Measurements from ENCODE around the gene OTOF.

Gene OTOF

GRCh38 chr2:26488463-26489212 is 10.7 kb upstream of the OTOF start:
- no peak for DNase-seq (ENCODE audit: extremely low spot score)
- CTCF ChIA-PET: no interaction called here
- POLR2A ChIA-PET: no interaction called here
- no peak for TF ChIP-seq CTCF (IDR thresholded peaks at IDR 0.05; ENCODE audit: control extremely low read depth, extremely low read depth, low read depth, missing control alignments)

DNA sequence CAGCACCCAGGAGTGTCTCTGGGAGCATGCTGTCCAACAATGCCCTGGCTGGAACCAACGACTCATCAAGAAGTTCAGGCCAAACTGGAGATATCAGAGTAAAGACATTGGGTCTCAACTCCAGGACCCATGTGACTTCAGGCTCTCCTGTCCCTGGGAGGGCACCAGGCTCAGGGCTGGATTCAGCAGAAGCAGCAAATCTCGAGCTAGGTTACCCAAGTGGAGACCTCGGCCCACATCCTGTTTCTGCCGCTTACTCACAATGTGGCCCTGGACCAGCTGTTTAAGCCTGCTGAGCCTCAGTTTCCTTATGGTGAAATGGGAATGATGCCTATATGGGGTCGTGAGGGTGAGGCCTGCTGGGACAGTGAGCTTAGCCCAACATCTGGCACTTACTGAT is 9.3 kb upstream of the OTOF start:
- TF ChIP-seq CTCF (IDR thresholded peaks at IDR 0.05; ENCODE audit: control extremely low read depth, extremely low read depth, low read depth, missing control alignments): no peak
- CTCF ChIA-PET: interaction anchor here (1.2 kb wide), 1 partner anchor 16 kb away, joined by 3 read pairs; no protein-coding TSS in a partner anchor
- POLR2A ChIA-PET: no interaction called here
- DNase-seq (ENCODE audit: extremely low spot score): no peak

DNA sequence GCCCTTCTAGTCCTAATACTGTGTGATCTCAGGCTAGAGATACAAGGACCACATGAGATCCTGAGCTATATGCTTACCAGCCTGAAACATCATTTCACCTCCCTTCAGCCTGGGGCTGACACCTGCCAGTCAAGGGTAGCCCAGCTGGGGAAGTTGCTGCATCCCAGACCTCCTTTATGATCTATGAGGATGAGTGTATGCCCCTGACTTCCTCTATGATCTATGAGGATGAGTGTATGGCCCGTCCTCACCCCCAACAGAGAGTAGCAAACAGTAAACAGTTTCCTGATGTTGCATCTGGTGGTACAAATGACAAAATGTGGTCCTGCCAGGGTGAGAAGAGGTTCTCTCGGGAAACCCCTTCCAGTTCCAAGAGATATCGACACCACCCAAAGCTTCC is 8.9 kb upstream of the OTOF start:
- no peak for TF ChIP-seq CTCF (IDR thresholded peaks at IDR 0.05; ENCODE audit: control extremely low read depth, extremely low read depth, low read depth, missing control alignments)
- DNase-seq (ENCODE audit: extremely low spot score): no peak
- ChIA-PET CTCF (interaction anchor here (1.2 kb wide), 1 partner anchor 16 kb away, joined by 3 read pairs; no protein-coding TSS in a partner anchor), POLR2A (no interaction called here)

DNA sequence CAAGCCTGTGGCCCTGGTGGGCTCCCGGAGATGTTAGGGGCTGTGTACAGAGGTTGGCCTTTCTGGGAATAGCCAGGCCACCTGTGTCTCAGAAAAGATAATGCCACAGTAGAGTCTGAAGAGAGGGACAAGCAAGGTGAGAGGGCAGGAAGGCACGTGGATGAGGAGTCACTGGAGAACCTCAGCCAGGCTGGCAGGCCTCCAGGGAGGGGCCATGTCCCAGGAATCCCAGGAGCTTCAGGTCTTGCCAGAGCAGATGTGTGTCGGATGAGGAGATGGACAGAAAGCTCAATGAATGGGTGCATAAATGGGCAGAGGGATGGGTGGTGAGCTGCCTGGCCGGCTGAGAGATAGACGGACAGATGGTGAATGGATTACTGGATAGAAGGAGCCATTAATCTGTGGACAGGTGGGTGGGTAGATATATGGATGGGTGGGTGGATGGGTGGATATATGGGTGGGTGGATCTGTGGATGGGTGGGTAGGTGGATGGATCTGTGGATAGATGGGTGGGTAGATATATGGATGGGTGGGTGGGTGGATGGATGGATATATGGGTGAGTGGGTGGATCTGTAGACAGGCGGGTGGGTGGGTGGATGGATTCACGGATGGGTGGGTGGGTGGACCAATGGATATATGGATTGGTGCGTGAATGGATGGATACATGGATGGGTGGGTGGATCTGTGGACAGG is 7.9 kb upstream of the OTOF start:
- ChIA-PET CTCF (interaction anchor here (1.2 kb wide), 1 partner anchor 17 kb away, joined by 3 read pairs; no protein-coding TSS in a partner anchor), POLR2A (no interaction called here)
- no peak for TF ChIP-seq CTCF (IDR thresholded peaks at IDR 0.05; ENCODE audit: control extremely low read depth, extremely low read depth, low read depth, missing control alignments)
- no peak for DNase-seq (ENCODE audit: extremely low spot score)

GRCh38 chr2:26485099-26485498 is 7.2 kb upstream of the OTOF start:
- DNase-seq (ENCODE audit: extremely low spot score): no peak
- ChIA-PET CTCF (no interaction called here), POLR2A (no interaction called here)
- TF ChIP-seq CTCF (IDR thresholded peaks at IDR 0.05; ENCODE audit: control extremely low read depth, extremely low read depth, low read depth, missing control alignments): no peak

- POLR2A ChIA-PET: no interaction called here
- no peak for DNase-seq (ENCODE audit: extremely low spot score)
- no peak for TF ChIP-seq CTCF (IDR thresholded peaks at IDR 0.05; ENCODE audit: control extremely low read depth, extremely low read depth, low read depth, missing control alignments)
- CTCF ChIA-PET: no interaction called here
Observed at GRCh38 chr2:26484579-26484978, 6.7 kb upstream of the OTOF start.
